ENCODE measurements around the gene ATRAID. TPM values are rescaled to one million over a fixed set of nuclear protein-coding genes. Genes with fewer than 3 reads are reported as not detected.
A peak's percentile ranks its signal among the peaks of the same experiment; 100 is the strongest.

The ATRAID gene
- total and polyA plus RNA-seq, 10 of the 15 experiments (the other 5 are each of a cell fraction or from before 2014, with no cell fraction given), result 65.6 to 180 (median 120) TPM

DNA sequence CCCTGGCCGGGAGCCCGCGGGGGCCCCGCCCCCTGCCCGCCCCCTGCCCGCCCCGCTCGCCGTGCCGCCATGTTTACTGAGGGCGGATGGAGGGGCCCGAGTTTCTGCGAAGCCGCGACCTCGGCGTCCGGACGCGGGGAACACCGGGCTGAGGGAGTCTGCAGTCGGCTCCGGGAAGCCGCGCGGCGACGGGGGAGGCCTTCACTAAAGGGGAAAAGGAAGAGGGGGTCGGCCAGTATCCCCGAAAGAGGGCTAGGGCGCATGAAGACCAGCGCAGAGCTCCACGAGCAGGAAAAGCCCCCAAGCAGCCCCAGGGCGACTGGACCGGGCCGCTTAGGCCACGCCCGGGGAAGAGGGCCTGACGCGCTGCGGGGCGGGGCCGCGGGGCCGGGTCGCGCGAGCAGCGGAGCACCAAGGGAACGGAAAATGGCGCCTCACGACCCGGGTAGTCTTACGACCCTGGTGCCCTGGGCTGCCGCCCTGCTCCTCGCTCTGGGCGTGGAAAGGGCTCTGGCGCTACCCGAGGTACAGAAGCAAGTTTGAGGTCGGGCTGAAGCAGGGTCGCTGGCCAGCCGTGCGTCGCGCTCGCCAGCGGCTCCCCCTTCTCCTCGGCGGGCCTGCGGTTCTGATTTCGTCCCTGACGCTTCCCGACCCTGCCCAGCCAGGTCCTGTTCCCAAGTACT, at the start of gene ATRAID, which contains the start of gene SLC5A6 (continued):
- TF ChIP-seq, protein P1, sequence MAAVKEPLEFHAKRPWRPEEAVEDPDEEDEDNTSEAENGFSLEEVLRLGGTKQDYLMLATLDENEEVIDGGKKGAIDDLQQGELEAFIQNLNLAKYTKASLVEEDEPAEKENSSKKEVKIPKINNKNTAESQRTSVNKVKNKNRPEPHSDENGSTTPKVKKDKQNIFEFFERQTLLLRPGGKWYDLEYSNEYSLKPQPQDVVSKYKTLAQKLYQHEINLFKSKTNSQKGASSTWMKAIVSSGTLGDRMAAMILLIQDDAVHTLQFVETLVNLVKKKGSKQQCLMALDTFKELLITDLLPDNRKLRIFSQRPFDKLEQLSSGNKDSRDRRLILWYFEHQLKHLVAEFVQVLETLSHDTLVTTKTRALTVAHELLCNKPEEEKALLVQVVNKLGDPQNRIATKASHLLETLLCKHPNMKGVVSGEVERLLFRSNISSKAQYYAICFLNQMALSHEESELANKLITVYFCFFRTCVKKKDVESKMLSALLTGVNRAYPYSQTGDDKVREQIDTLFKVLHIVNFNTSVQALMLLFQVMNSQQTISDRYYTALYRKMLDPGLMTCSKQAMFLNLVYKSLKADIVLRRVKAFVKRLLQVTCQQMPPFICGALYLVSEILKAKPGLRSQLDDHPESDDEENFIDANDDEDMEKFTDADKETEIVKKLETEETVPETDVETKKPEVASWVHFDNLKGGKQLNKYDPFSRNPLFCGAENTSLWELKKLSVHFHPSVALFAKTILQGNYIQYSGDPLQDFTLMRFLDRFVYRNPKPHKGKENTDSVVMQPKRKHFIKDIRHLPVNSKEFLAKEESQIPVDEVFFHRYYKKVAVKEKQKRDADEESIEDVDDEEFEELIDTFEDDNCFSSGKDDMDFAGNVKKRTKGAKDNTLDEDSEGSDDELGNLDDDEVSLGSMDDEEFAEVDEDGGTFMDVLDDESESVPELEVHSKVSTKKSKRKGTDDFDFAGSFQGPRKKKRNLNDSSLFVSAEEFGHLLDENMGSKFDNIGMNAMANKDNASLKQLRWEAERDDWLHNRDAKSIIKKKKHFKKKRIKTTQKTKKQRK (IDR thresholded peaks at IDR 0.05; ENCODE audit: low read depth, low read length), result no peak
- TF ChIP-seq CBX3 (IDR thresholded peaks at IDR 0.05; ENCODE audit: borderline replicate concordance, low read depth), result no peak
- TF ChIP-seq, protein P2, sequence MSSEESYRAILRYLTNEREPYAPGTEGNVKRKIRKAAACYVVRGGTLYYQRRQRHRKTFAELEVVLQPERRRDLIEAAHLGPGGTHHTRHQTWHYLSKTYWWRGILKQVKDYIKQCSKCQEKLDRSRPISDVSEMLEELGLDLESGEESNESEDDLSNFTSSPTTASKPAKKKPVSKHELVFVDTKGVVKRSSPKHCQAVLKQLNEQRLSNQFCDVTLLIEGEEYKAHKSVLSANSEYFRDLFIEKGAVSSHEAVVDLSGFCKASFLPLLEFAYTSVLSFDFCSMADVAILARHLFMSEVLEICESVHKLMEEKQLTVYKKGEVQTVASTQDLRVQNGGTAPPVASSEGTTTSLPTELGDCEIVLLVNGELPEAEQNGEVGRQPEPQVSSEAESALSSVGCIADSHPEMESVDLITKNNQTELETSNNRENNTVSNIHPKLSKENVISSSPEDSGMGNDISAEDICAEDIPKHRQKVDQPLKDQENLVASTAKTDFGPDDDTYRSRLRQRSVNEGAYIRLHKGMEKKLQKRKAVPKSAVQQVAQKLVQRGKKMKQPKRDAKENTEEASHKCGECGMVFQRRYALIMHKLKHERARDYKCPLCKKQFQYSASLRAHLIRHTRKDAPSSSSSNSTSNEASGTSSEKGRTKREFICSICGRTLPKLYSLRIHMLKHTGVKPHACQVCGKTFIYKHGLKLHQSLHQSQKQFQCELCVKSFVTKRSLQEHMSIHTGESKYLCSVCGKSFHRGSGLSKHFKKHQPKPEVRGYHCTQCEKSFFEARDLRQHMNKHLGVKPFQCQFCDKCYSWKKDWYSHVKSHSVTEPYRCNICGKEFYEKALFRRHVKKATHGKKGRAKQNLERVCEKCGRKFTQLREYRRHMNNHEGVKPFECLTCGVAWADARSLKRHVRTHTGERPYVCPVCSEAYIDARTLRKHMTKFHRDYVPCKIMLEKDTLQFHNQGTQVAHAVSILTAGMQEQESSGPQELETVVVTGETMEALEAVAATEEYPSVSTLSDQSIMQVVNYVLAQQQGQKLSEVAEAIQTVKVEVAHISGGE (CRISPR knock-in tag; IDR thresholded peaks at IDR 0.05), result no peak
- TF ChIP-seq, protein P3, sequence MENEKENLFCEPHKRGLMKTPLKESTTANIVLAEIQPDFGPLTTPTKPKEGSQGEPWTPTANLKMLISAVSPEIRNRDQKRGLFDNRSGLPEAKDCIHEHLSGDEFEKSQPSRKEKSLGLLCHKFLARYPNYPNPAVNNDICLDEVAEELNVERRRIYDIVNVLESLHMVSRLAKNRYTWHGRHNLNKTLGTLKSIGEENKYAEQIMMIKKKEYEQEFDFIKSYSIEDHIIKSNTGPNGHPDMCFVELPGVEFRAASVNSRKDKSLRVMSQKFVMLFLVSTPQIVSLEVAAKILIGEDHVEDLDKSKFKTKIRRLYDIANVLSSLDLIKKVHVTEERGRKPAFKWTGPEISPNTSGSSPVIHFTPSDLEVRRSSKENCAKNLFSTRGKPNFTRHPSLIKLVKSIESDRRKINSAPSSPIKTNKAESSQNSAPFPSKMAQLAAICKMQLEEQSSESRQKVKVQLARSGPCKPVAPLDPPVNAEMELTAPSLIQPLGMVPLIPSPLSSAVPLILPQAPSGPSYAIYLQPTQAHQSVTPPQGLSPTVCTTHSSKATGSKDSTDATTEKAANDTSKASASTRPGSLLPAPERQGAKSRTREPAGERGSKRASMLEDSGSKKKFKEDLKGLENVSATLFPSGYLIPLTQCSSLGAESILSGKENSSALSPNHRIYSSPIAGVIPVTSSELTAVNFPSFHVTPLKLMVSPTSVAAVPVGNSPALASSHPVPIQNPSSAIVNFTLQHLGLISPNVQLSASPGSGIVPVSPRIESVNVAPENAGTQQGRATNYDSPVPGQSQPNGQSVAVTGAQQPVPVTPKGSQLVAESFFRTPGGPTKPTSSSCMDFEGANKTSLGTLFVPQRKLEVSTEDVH (IDR thresholded peaks at IDR 0.05; ENCODE audit: low read depth, partially characterized antibody), result no peak
- TF ChIP-seq POLR2A (IDR thresholded peaks at IDR 0.05; ENCODE audit: low read depth, low read length), result peak; percentile 95
- no peak for TF ChIP-seq KAT2A (conservative IDR thresholded peaks at IDR 0.05; ENCODE audit: control insufficient read depth, low read depth, low read length)
- no peak for TF ChIP-seq RFX5 (IDR thresholded peaks at IDR 0.05; ENCODE audit: low read depth, low read length)
- no peak for TF ChIP-seq RCOR1 (conservative IDR thresholded peaks at IDR 0.05; ENCODE audit: low read depth, low read length)
- no peak for TF ChIP-seq CBX5 (IDR thresholded peaks at IDR 0.05; ENCODE audit: low read depth)
- no peak for TF ChIP-seq HDGF (IDR thresholded peaks at IDR 0.05)
- TF ChIP-seq, protein P4, sequence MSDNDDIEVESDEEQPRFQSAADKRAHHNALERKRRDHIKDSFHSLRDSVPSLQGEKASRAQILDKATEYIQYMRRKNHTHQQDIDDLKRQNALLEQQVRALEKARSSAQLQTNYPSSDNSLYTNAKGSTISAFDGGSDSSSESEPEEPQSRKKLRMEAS (IDR thresholded peaks at IDR 0.05; ENCODE audit: low read depth, low read length), result no peak
- TF ChIP-seq KLF5 (IDR thresholded peaks at IDR 0.05; ENCODE audit: partially characterized antibody), result peak; percentile 73
- no peak; the same call in 1 of the 2 replicates for TF ChIP-seq CBFB (IDR thresholded peaks at IDR 0.05; ENCODE audit: low read depth)
- TF ChIP-seq, protein P5, sequence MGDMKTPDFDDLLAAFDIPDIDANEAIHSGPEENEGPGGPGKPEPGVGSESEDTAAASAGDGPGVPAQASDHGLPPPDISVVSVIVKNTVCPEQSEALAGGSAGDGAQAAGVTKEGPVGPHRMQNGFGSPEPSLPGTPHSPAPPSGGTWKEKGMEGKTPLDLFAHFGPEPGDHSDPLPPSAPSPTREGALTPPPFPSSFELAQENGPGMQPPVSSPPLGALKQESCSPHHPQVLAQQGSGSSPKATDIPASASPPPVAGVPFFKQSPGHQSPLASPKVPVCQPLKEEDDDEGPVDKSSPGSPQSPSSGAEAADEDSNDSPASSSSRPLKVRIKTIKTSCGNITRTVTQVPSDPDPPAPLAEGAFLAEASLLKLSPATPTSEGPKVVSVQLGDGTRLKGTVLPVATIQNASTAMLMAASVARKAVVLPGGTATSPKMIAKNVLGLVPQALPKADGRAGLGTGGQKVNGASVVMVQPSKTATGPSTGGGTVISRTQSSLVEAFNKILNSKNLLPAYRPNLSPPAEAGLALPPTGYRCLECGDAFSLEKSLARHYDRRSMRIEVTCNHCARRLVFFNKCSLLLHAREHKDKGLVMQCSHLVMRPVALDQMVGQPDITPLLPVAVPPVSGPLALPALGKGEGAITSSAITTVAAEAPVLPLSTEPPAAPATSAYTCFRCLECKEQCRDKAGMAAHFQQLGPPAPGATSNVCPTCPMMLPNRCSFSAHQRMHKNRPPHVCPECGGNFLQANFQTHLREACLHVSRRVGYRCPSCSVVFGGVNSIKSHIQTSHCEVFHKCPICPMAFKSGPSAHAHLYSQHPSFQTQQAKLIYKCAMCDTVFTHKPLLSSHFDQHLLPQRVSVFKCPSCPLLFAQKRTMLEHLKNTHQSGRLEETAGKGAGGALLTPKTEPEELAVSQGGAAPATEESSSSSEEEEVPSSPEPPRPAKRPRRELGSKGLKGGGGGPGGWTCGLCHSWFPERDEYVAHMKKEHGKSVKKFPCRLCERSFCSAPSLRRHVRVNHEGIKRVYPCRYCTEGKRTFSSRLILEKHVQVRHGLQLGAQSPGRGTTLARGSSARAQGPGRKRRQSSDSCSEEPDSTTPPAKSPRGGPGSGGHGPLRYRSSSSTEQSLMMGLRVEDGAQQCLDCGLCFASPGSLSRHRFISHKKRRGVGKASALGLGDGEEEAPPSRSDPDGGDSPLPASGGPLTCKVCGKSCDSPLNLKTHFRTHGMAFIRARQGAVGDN (IDR thresholded peaks at IDR 0.05), result peak; percentile 59; the same call in 1 of the 2 replicates

Measured in GM12878 (cell line).